ENCODE data around the gene HSD17B1. TPM values are rescaled to one million over a fixed set of nuclear protein-coding genes. Genes with fewer than 3 reads are reported as not detected.

The HSD17B1 gene
- total RNA-seq, 1 experiment from 2014 or later = 1.5 TPM

- H4K5ac ChIP-seq (ENCODE audit: insufficient read length, low read depth, low read length) = no peak overlapping the region
- H3K9me3 ChIP-seq (ENCODE audit: control insufficient read depth, low read depth, low read length) = no peaks in the 10 kb centered on the region
- H2BK20ac ChIP-seq (ENCODE audit: low read depth, low read length, poor library complexity, severe bottlenecking) = no peak overlapping the region
- TF ChIP-seq CTCF (conservative IDR thresholded peaks at IDR 0.05) = no peak
- no peak for DNase-seq
- no peak overlapping the region for H3T11ph ChIP-seq (ENCODE audit: low read length)
- no peak overlapping the region for H3K4ac ChIP-seq (ENCODE audit: low read depth, low read length)
- no peak overlapping the region for H4K8ac ChIP-seq (replicated peaks; ENCODE audit: insufficient read length, low read depth, low read length)
- no peaks in the 10 kb centered on the region for H4K20me1 ChIP-seq (ENCODE audit: control insufficient read depth, insufficient read depth, insufficient read length)
- no peak overlapping the region for H3K14ac ChIP-seq (ENCODE audit: insufficient read depth, low read length)
- no peak overlapping the region for H2BK5ac ChIP-seq (ENCODE audit: insufficient read length, low read length)
- H2BK12ac ChIP-seq (ENCODE audit: insufficient read length, low read depth, low read length) = no peak overlapping the region
- no peak overlapping the region for H3K9ac ChIP-seq (ENCODE audit: extremely low read depth, insufficient read length, low read length)
- no peaks in the 10 kb centered on the region for H3K79me2 ChIP-seq (ENCODE audit: insufficient read depth, low read length)
- Mint-ChIP-seq H3K27me3 (ENCODE audit: low read depth) (peaks cover 9% of the 10 kb centered on the region; the same call in 1 of the 2 replicates), H3K36me3 (ENCODE audit: insufficient read depth in 1 of 3, low read depth in 3 of 3) (peaks cover 0 to 3% (median 2%) of the 10 kb centered on the region in 3 experiments; a peak in 1 of 7 replicates), H3K4me3 (peak overlapping the region; percentile 56 to 70), H3K4me1 (peaks cover 6 to 22% of the 10 kb centered on the region in 2 experiments), H3K9me3 (no peaks in the 10 kb centered on the region), H3K27ac (no peak overlapping the region)
- H3K56ac ChIP-seq (ENCODE audit: insufficient read length, low read depth, low read length) = no peak overlapping the region
- no CpG with 5 or more reads among the region's 14 CpGs for WGBS (ENCODE audit: extremely low coverage, insufficient read length, low lambda C conversion rate)
- H3K23me2 ChIP-seq (ENCODE audit: insufficient read length, low read depth, low read length, poor library complexity, severe bottlenecking) = peaks cover 17% of the 10 kb centered on the region
- H3K27me3 ChIP-seq (ENCODE audit: insufficient read depth, low read length) = no peaks in the 10 kb centered on the region
- no peaks in the 10 kb centered on the region for H3K4me1 ChIP-seq (ENCODE audit: insufficient read depth, low read length)
- H2BK120ac ChIP-seq (ENCODE audit: low read depth, low read length, poor library complexity, severe bottlenecking) = no peak overlapping the region
- H3K4me2 ChIP-seq (ENCODE audit: insufficient read depth, insufficient read length, low read length) = peak overlapping the region; percentile 49
- H3K27ac ChIP-seq (ENCODE audit: insufficient read length, low read depth, low read length) = no peak overlapping the region
- H2AK5ac ChIP-seq (ENCODE audit: insufficient read length, low read length) = no peak overlapping the region
- no peak overlapping the region for H2AFZ ChIP-seq (ENCODE audit: low read length)
- no peak overlapping the region for H4K91ac ChIP-seq (ENCODE audit: insufficient read length, low read depth, low read length)
- no peaks in the 10 kb centered on the region for H3K79me1 ChIP-seq (ENCODE audit: insufficient read depth, low read depth, low read length, poor library complexity, severe bottlenecking)
- no peak overlapping the region for H3K23ac ChIP-seq (ENCODE audit: insufficient read length, low read depth, low read length)
- H3K18ac ChIP-seq (ENCODE audit: insufficient read length, low read depth, low read length) = peak overlapping the region; percentile 78
- 0 out of 2 replicates have a peak overlapping the region, but pooled peaks have one; percentile 54 for H2BK15ac ChIP-seq (ENCODE audit: low read depth, low read length)
These were observed 3.5 kb upstream of the HSD17B1 start for GRCh38 chr17:42548993-42549755.
